A549 (cell line): ENCODE results near the gene IFRD2. TPM values are rescaled to one million over a fixed set of nuclear protein-coding genes. Genes with fewer than 3 reads are reported as not detected.
A peak's percentile ranks its signal among the peaks of the same experiment; 100 is the strongest.
"Not testable (repeated sequence)": the region's sequence is repeated elsewhere in the genome, so short reads cannot be mapped to it uniquely, and the experiment has no call there.

Experiments
- ATAC-seq, 2 experiments: fragments of 200-7000 bp in 1 of 2; fragments of >200 bp in 1 of 2; cut with Nextera tagmentation in 1 of 2; cut with Tn5 transposase in 1 of 2; 3 replicates each; pipeline versions ENCODE4 v1.8.0 to v1.9.1; 2018 to 2020; ENCODE audit warnings: mild to moderate bottlenecking in 1 of 2, moderate library complexity in 1 of 2
- CTCF ChIA-PET: fragments of 300-600 bp; sonication (Branson Sonifier 250); formaldehyde crosslinking; extraction: SDS; loops from one replicate; lab custom pipeline; 2021; ENCODE audit warnings: antibody characterized with exemption, inconsistent platforms; lab: Yijun Ruan, JAX
- POLR2A ChIA-PET: fragments of 350-600 bp; formaldehyde crosslinking; extraction: SDS; loops from one replicate; lab custom pipeline; 2021; ENCODE audit warnings: antibody characterized with exemption, inconsistent platforms; lab: Yijun Ruan, JAX
- DNase-seq, 2 experiments: peaks; one replicate each; pipeline versions ENCODE4 v3.0.0 to v3.0.0-alpha.2; 2011 to 2016; ENCODE audit warnings: low read depth in 1 of 2, low spot score in 1 of 2
- FAIRE-seq: peaks from 2 replicates; lab custom pipeline; 2011; peaks lifted over from hg19 to GRCh38; lab: Jason Lieb, UNC
- H3K27ac ChIP-seq, 2 experiments: fragments of >200 bp; sonication (Bioruptor Twin); formaldehyde crosslinking; 3 replicates each; pipeline ENCODE4 v1.5.1; 2016 to 2017
- H3K4me1 ChIP-seq: fragments of >200 bp; sonication (Bioruptor Twin); formaldehyde crosslinking; 3 replicates; pipeline ENCODE4 v1.6.1; 2016
- H3K4me2 ChIP-seq: fragments of >200 bp; sonication (Bioruptor Twin); formaldehyde crosslinking; 3 replicates; pipeline ENCODE4 v1.6.1; 2016
- H3K4me3 ChIP-seq: fragments of >200 bp; sonication (Bioruptor Twin); formaldehyde crosslinking; 3 replicates; pipeline ENCODE4 v1.5.1; 2016
- H3K9me3 ChIP-seq: fragments of >200 bp; sonication (Bioruptor Twin); formaldehyde crosslinking; 3 replicates; pipeline ENCODE4 v1.6.1; 2016
- ATOH8 ChIP-seq: fragments of 250-450 bp; sonication (Bioruptor Pico); IDR thresholded peaks from 2 replicates; pipeline ENCODE4 v1.5.0; 2020; ENCODE audit warnings: low read depth, mild to moderate bottlenecking, moderate library complexity
- CBX2 ChIP-seq: fragments of 200-600 bp; sonication (generic); IDR thresholded peaks from 2 replicates; pipeline ENCODE4 v1.6.1; 2016; ENCODE audit warnings: low read depth, mild to moderate bottlenecking, borderline replicate concordance
- EP300 ChIP-seq, 2 experiments: fragments of >200 bp; sonication (Bioruptor Twin); formaldehyde crosslinking; IDR thresholded peaks; 2 replicates in 1 of 2; 3 replicates in 1 of 2; pipeline ENCODE4 v1.6.1; 2016 to 2017
- FOSB ChIP-seq: fragments of 250-450 bp; sonication (Bioruptor Pico); IDR thresholded peaks from 2 replicates; pipeline ENCODE4 v1.5.0; 2020; ENCODE audit warnings: mild to moderate bottlenecking, moderate library complexity
- FOXS1 ChIP-seq: fragments of 250-450 bp; sonication (Bioruptor Pico); IDR thresholded peaks from 2 replicates; pipeline ENCODE4 v1.5.0; 2020; ENCODE audit warnings: mild to moderate bottlenecking, moderate library complexity
- HDAC2 ChIP-seq: fragments of 200-600 bp; sonication (generic); IDR thresholded peaks from 2 replicates; pipeline ENCODE4 v1.6.1; 2016
- HES2 ChIP-seq: fragments of >200 bp; sonication (Bioruptor Twin); formaldehyde crosslinking; IDR thresholded peaks from 2 replicates; pipeline ENCODE4 v1.6.1; 2016
- HEYL ChIP-seq: fragments of 250-450 bp; sonication (Bioruptor Pico); IDR thresholded peaks from 2 replicates; pipeline ENCODE4 v1.8.0; 2021; ENCODE audit warnings: mild to moderate bottlenecking, moderate library complexity
- HOXB13 ChIP-seq: fragments of 250-450 bp; sonication (Bioruptor Pico); IDR thresholded peaks from 2 replicates; pipeline ENCODE4 v1.5.0; 2020; ENCODE audit warnings: low read depth, mild to moderate bottlenecking, moderate library complexity
- HOXB5 ChIP-seq: fragments of 250-450 bp; sonication (Bioruptor Pico); IDR thresholded peaks from 2 replicates; pipeline ENCODE4 v1.5.0; 2020; ENCODE audit warnings: mild to moderate bottlenecking, moderate library complexity
- MAZ ChIP-seq: fragments of 150-350 bp; IDR thresholded peaks from 2 replicates; pipeline ENCODE4 v1.6.1; 2014; ENCODE audit warnings: antibody characterized with exemption, low read depth, low read length, borderline replicate concordance
- NFE2L2 ChIP-seq: fragments of 150-350 bp; conservative IDR thresholded peaks from 2 replicates; pipeline ENCODE4 v1.6.1; 2014; ENCODE audit warnings: low read length
- NPAS2 ChIP-seq: fragments of 250-450 bp; sonication (Bioruptor Pico); IDR thresholded peaks from 2 replicates; pipeline ENCODE4 v1.8.0; 2022; ENCODE audit warnings: mild to moderate bottlenecking, moderate library complexity, borderline replicate concordance
- NR3C1 ChIP-seq: fragments of >200 bp; sonication (Bioruptor Twin); formaldehyde crosslinking; IDR thresholded peaks from 3 replicates; pipeline ENCODE4 v1.6.1; 2017
- PBX3 ChIP-seq: IDR thresholded peaks from 2 replicates; pipeline ENCODE4 v1.6.1; 2012
- PHF8 ChIP-seq: fragments of 200-600 bp; sonication (generic); IDR thresholded peaks from 2 replicates; pipeline ENCODE4 v1.6.1; 2016; ENCODE audit warnings: low read depth, mild to moderate bottlenecking, antibody characterized with exemption, moderate library complexity, borderline replicate concordance
- RARB ChIP-seq: fragments of 250-450 bp; sonication (Bioruptor Pico); IDR thresholded peaks from 2 replicates; pipeline ENCODE4 v1.8.0; 2021; ENCODE audit warnings: mild to moderate bottlenecking, moderate library complexity
- REST ChIP-seq: fragments of 200-600 bp; sonication (generic); IDR thresholded peaks from 2 replicates; pipeline ENCODE4 v1.6.1; 2016; ENCODE audit warnings: antibody characterized with exemption, mild to moderate bottlenecking, moderate library complexity
- RFX5 ChIP-seq: fragments of 450-650 bp; IDR thresholded peaks from 2 replicates; pipeline ENCODE4 v1.7.1; 2014; ENCODE audit warnings: antibody characterized with exemption, mild to moderate bottlenecking, moderate library complexity
- ZSCAN20 ChIP-seq: fragments of 250-450 bp; sonication (Bioruptor Pico); IDR thresholded peaks from 2 replicates; pipeline ENCODE4 v1.8.0; 2022; ENCODE audit warnings: mild to moderate bottlenecking, moderate library complexity
- WGBS: methylation state at CpG from one replicate; pipeline ENCODE4 v1.1.6; 2017; ENCODE audit errors: missing lambda C conversion rate; 5-methylcytosine and 5-hydroxymethylcytosine counted together
- polyA plus RNA-seq, 4 experiments: library from polyadenylated mRNA; depleted of rRNA in 3 of 4; stranded (reverse); fragments of >200 nt; fragmentation: RNase III in 1 of 4; extraction: RNeasy Plus Mini Kit Qiagen cat#74134 plus additional on column Dnase treatment in 1 of 4; gene quantifications; 2 replicates in 3 of 4; 3 replicates in 1 of 4; pipeline ENCODE4 v1.2.3, GENCODE V29; 2011 to 2017

Gene IFRD2
- polyA plus RNA-seq, 2 of the 4 experiments (the other 2 are of a cell fraction), result 42.2 to 79.7 TPM

GRCh38 chr3:50262778-50263177 is 29.5 kb downstream of the IFRD2 start:
- no peak overlapping the region for H3K4me3 ChIP-seq
- TF ChIP-seq FOXS1 (CRISPR knock-in tag) (no peak), HOXB5 (CRISPR knock-in tag) (no peak), FOSB (CRISPR knock-in tag) (no peak), NR3C1 (no peak), RFX5 (no peak), EP300 (IDR thresholded peaks at IDR 0.05) (no peak), PBX3 (no peak), NPAS2 (CRISPR knock-in tag) (no peak), PHF8 (no peak), HDAC2 (no peak), NFE2L2 (no peak), CBX2 (no peak), HEYL (CRISPR knock-in tag) (no peak), RARB (CRISPR knock-in tag) (no peak)
- 97% methylated on average over 7 of the region's 7 CpGs for WGBS
- ChIA-PET CTCF (interaction anchor here (1.1 to 8.1 kb wide), 5 partner anchors 11 to 69 kb away, joined by 4 to 67 read pairs (median 7); no protein-coding TSS in a partner anchor), POLR2A (interaction anchor here (0.6 to 1.5 kb wide), 2 partner anchors 9 to 37 kb away, joined by 3 to 4 read pairs; partner anchors contain the start of genes HYAL3 and NAA80)
- H3K9me3 ChIP-seq, result no peaks in the 10 kb centered on the region
- FAIRE-seq (no peak), DNase-seq (no peak), ATAC-seq (no peak)
- H3K27ac ChIP-seq, result peak overlapping the region in 1 of 2 experiments; percentile 30; a peak in 1 of 6 replicates
- H3K4me2 ChIP-seq, result no peak overlapping the region
- peaks cover 56% of the 10 kb centered on the region for H3K4me1 ChIP-seq

GRCh38 chr3:50262200-50262599 is 30.0 kb downstream of the IFRD2 start:
- FAIRE-seq, H3K4me3 ChIP-seq, H3K4me2 ChIP-seq, DNase-seq, POLR2A ChIA-PET, ATAC-seq, H3K9me3 ChIP-seq: not testable (repeated sequence)
- Histone ChIP-seq H3K4me1 (peaks cover 50% of the 10 kb centered on the region), H3K27ac (peak overlapping the region in 1 of 2 experiments; percentile 30; a peak in 1 of 6 replicates)
- CTCF ChIA-PET, result interaction anchor here (1.7 to 8.1 kb wide), 4 partner anchors 11 to 35 kb away, joined by 4 to 67 read pairs (median 32); no protein-coding TSS in a partner anchor
- 93% methylated on average over 4 of the region's 4 CpGs for WGBS

- WGBS, result no CpG with 5 or more reads among the region's 2 CpGs
- no peaks in the 10 kb centered on the region for H3K9me3 ChIP-seq
- no peak for ATAC-seq
- POLR2A ChIA-PET, result interaction anchor here (0.6 to 1.8 kb wide), 3 partner anchors 9 to 66 kb away, joined by 3 to 6 read pairs (median 4); partner anchors contain the start of genes HYAL3, NAA80 and TUSC2
- H3K27ac ChIP-seq, result peak overlapping the region; percentile 94 to 99; a peak in 4 of 6 replicates
- FAIRE-seq, result no peak
- no peak for TF ChIP-seq MAZ
- no peak overlapping the region for H3K4me3 ChIP-seq
- no peak for DNase-seq
- H3K4me2 ChIP-seq, result peak overlapping the region; percentile 95
- CTCF ChIA-PET, result interaction anchor here (1.0 to 8.1 kb wide), 6 partner anchors 13 to 144 kb away, joined by 3 to 67 read pairs (median 40); partner anchors contain the start of gene GNAT1
- peaks cover 45% of the 10 kb centered on the region for H3K4me1 ChIP-seq
These were observed 30.7 kb downstream of the IFRD2 start for GRCh38 chr3:50261505-50261904.

GRCh38 chr3:50260942-50261441 is 31.2 kb downstream of the IFRD2 start:
- CTCF ChIA-PET, result interaction anchor here (1.0 to 8.1 kb wide), 9 partner anchors 9 to 143 kb away, joined by 3 to 67 read pairs (median 5); partner anchors contain the start of gene GNAT1
- POLR2A ChIA-PET, result interaction anchor here (0.6 to 1.8 kb wide), 3 partner anchors 9 to 67 kb away, joined by 3 to 6 read pairs (median 4); partner anchors contain the start of genes HYAL3, NAA80 and TUSC2
- H3K9me3 ChIP-seq, result no peaks in the 10 kb centered on the region
- peak overlapping the region; percentile 85 for H3K4me3 ChIP-seq
- whole genome bisulfite sequencing, result 100% methylated on average over 2 of the region's 5 CpGs
- TF ChIP-seq ATOH8 (CRISPR knock-in tag), result no peak
- no peak for TF ChIP-seq REST
- no peak for TF ChIP-seq HOXB13 (CRISPR knock-in tag)
- TF ChIP-seq ZSCAN20 (CRISPR knock-in tag), result no peak
- TF ChIP-seq HES2, result no peak
- no peak for TF ChIP-seq PHF8
- H3K4me1 ChIP-seq, result peaks cover 41% of the 10 kb centered on the region
- no peak for DNase-seq
- H3K27ac ChIP-seq, result peak overlapping the region; percentile 94 to 99
- ATAC-seq, result no peak
- no peak for FAIRE-seq
- peak overlapping the region; percentile 95 for H3K4me2 ChIP-seq
